H9 (cell line): ENCODE data around the gene SLC12A6. TPM values are rescaled to one million over a fixed set of nuclear protein-coding genes. Genes with fewer than 3 reads are reported as not detected.

Source experiments
- DNase-seq: peaks from one replicate; pipeline ENCODE4 v3.0.0-alpha.2; 2017
- H2AFZ ChIP-seq: one replicate; pipeline ENCODE4 v1.6.1; 2013; ENCODE audit warnings: mild to moderate bottlenecking, low read length, control low read depth, moderate library complexity
- H2AK5ac ChIP-seq: 2 replicates; pipeline ENCODE4 v1.6.1; 2013; ENCODE audit warnings: low read length, control low read depth, mixed read lengths; ENCODE audit not compliant: insufficient read length
- H2BK120ac ChIP-seq: one replicate; pipeline ENCODE4 v1.6.1; 2013; ENCODE audit warnings: low read depth, mild to moderate bottlenecking, low read length, control low read depth, inconsistent platforms; ENCODE audit not compliant: poor library complexity, severe bottlenecking
- H2BK12ac ChIP-seq: 2 replicates; pipeline ENCODE4 v1.6.1; 2013; ENCODE audit warnings: low read length, control low read depth, mixed read lengths, low read depth; ENCODE audit not compliant: insufficient read length
- H2BK15ac ChIP-seq: 2 replicates; pipeline ENCODE4 v1.6.1; 2013; ENCODE audit warnings: low read depth, low read length, control low read depth
- H2BK20ac ChIP-seq: one replicate; pipeline ENCODE4 v1.6.1; 2013; ENCODE audit warnings: low read depth, mild to moderate bottlenecking, low read length, control low read depth, inconsistent platforms; ENCODE audit not compliant: poor library complexity, severe bottlenecking
- H2BK5ac ChIP-seq: 2 replicates; pipeline ENCODE4 v1.6.1; 2013; ENCODE audit warnings: low read length, control low read depth, mixed read lengths; ENCODE audit not compliant: insufficient read length
- H3K14ac ChIP-seq: 2 replicates; pipeline ENCODE4 v1.6.1; 2013; ENCODE audit warnings: low read length, control low read depth; ENCODE audit not compliant: insufficient read depth
- H3K18ac ChIP-seq: 2 replicates; pipeline ENCODE4 v1.6.1; 2013; ENCODE audit warnings: low read depth, mild to moderate bottlenecking, mixed read lengths, low read length, control low read depth; ENCODE audit not compliant: insufficient read length
- H3K23ac ChIP-seq: 2 replicates; pipeline ENCODE4 v1.6.1; 2013; ENCODE audit warnings: low read length, control low read depth, mixed read lengths, low read depth; ENCODE audit not compliant: insufficient read length
- H3K23me2 ChIP-seq: 2 replicates; pipeline ENCODE4 v1.6.1; 2013; ENCODE audit warnings: low read depth, mild to moderate bottlenecking, mixed read lengths, low read length, control low read depth; ENCODE audit not compliant: insufficient read length, poor library complexity, severe bottlenecking
- H3K27ac ChIP-seq: 2 replicates; pipeline ENCODE4 v1.5.1; 2013; ENCODE audit warnings: low read length, control low read depth, mixed read lengths, low read depth; ENCODE audit not compliant: insufficient read length
- H3K27me3 ChIP-seq: 2 replicates; pipeline ENCODE4 v1.6.1; 2013; ENCODE audit warnings: low read length, control low read depth, inconsistent platforms; ENCODE audit not compliant: insufficient read depth
- H3K4ac ChIP-seq: 2 replicates; pipeline ENCODE4 v1.6.1; 2013; ENCODE audit warnings: low read depth, mild to moderate bottlenecking, control low read depth, inconsistent platforms, low read length, moderate library complexity
- H3K4me1 ChIP-seq: 2 replicates; pipeline ENCODE4 v1.6.1; 2013; ENCODE audit warnings: low read length, control low read depth, inconsistent platforms; ENCODE audit not compliant: insufficient read depth
- H3K4me2 ChIP-seq: 2 replicates; pipeline ENCODE4 v1.6.1; 2013; ENCODE audit warnings: low read length, control low read depth, mixed read lengths; ENCODE audit not compliant: insufficient read length, insufficient read depth
- H3K56ac ChIP-seq: 2 replicates; pipeline ENCODE4 v1.6.1; 2013; ENCODE audit warnings: low read depth, mild to moderate bottlenecking, mixed read lengths, low read length, control low read depth; ENCODE audit not compliant: insufficient read length
- H3K79me1 ChIP-seq: 2 replicates; pipeline ENCODE4 v1.6.1; 2013; ENCODE audit warnings: low read depth, mild to moderate bottlenecking, moderate library complexity, low read length, control low read depth, inconsistent platforms; ENCODE audit not compliant: insufficient read depth, poor library complexity, severe bottlenecking
- H3K79me2 ChIP-seq: 2 replicates; pipeline ENCODE4 v1.6.1; 2013; ENCODE audit warnings: low read length, control low read depth, inconsistent platforms; ENCODE audit not compliant: insufficient read depth
- H3K9ac ChIP-seq: 2 replicates; pipeline ENCODE4 v1.6.1; 2013; ENCODE audit warnings: low read length, control low read depth, mixed read lengths; ENCODE audit not compliant: insufficient read length; ENCODE audit errors: extremely low read depth
- H3K9me3 ChIP-seq: one replicate; pipeline ENCODE4 v1.6.1; 2013; ENCODE audit warnings: low read depth, low read length, inconsistent platforms; ENCODE audit not compliant: control insufficient read depth
- H3T11ph ChIP-seq: one replicate; pipeline ENCODE4 v1.6.1; 2013; ENCODE audit warnings: mild to moderate bottlenecking, low read length, control low read depth, inconsistent platforms
- H4K20me1 ChIP-seq: one replicate; pipeline ENCODE4 v1.6.1; 2013; ENCODE audit not compliant: control insufficient read depth, insufficient read length, insufficient read depth
- H4K5ac ChIP-seq: 2 replicates; pipeline ENCODE4 v1.6.1; 2013; ENCODE audit warnings: low read depth, mild to moderate bottlenecking, mixed read lengths, low read length, control low read depth; ENCODE audit not compliant: insufficient read length
- H4K8ac ChIP-seq: replicated peaks from 2 replicates; pipeline ENCODE4 v1.6.1; 2013; ENCODE audit warnings: low read length, control low read depth, mixed read lengths, low read depth; ENCODE audit not compliant: insufficient read length
- H4K91ac ChIP-seq: 2 replicates; pipeline ENCODE4 v1.6.1; 2013; ENCODE audit warnings: low read depth, mild to moderate bottlenecking, moderate library complexity, mixed read lengths, low read length, control low read depth; ENCODE audit not compliant: insufficient read length
- H3K27ac Mint-ChIP-seq, 3 experiments: 2 replicates in 2 of 3; 3 replicates in 1 of 3; pipeline ENCODE4 v1.8.0; 2020 to 2021; ENCODE audit warnings: mixed read lengths in 3 of 3, mild to moderate bottlenecking in 1 of 3, moderate library complexity in 1 of 3
- H3K27me3 Mint-ChIP-seq: 2 replicates; pipeline ENCODE4 v1.8.0; 2021; ENCODE audit warnings: low read depth, mild to moderate bottlenecking, moderate library complexity, mixed read lengths
- H3K36me3 Mint-ChIP-seq, 3 experiments: 2 replicates in 2 of 3; 3 replicates in 1 of 3; pipeline ENCODE4 v1.8.0; 2020 to 2021; ENCODE audit warnings: low read depth in 3 of 3, mixed read lengths in 3 of 3; ENCODE audit not compliant: insufficient read depth in 1 of 3
- H3K4me1 Mint-ChIP-seq, 2 experiments: 2 replicates each; pipeline ENCODE4 v1.8.0; 2020; ENCODE audit warnings: mixed read lengths in 2 of 2
- H3K4me3 Mint-ChIP-seq, 2 experiments: 2 replicates in 1 of 2; 3 replicates in 1 of 2; pipeline ENCODE4 v1.8.0; 2020 to 2021; ENCODE audit warnings: mild to moderate bottlenecking in 2 of 2, mixed read lengths in 2 of 2, moderate library complexity in 1 of 2
- H3K9me3 Mint-ChIP-seq, 2 experiments: 2 replicates in 1 of 2; 3 replicates in 1 of 2; pipeline ENCODE4 v1.8.0; 2020; ENCODE audit warnings: mild to moderate bottlenecking in 2 of 2, mixed read lengths in 2 of 2, moderate library complexity in 1 of 2
- CTCF ChIP-seq: fragments of 200-600 bp; sonication (generic); conservative IDR thresholded peaks from 3 replicates; pipeline ENCODE4 v1.8.0; 2021; ENCODE audit warnings: antibody characterized with exemption, mild to moderate bottlenecking
- total RNA-seq: library from RNA; stranded (reverse); gene quantifications from 2 replicates; pipeline ENCODE4 v1.2.1, GENCODE V29; 2021

The SLC12A6 gene
- total RNA-seq, 1 experiment from 2014 or later: 11.1 TPM

DNA sequence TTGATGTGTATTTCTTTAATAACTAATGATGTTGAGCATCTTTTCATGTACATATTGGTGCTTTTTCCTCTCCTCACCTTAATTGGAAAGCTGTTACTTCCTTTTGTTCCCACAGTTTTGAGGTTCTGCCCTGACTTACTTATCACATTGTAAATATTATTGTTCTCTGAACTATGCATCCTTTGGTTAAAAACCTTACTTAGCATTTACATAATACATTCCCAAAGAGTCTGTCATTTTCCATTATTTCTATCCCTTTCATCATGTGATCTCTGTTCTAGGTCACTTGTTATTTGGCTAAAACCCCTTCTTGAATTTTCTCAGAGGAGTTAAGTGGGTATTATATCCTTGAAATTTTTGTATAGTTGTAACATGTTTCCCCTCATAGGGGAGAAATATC is 33.0 kb downstream of the SLC12A6 start:
- Histone ChIP-seq H2BK12ac (no peak overlapping the region), H4K8ac (no peak overlapping the region), H3K14ac (no peak overlapping the region), H2BK120ac (no peak overlapping the region), H2AFZ (no peak overlapping the region), H3K23me2 (no peaks in the 10 kb centered on the region), H3K27me3 (no peaks in the 10 kb centered on the region), H3K79me1 (no peaks in the 10 kb centered on the region), H3K9ac (no peak overlapping the region), H2AK5ac (no peak overlapping the region), H3K56ac (no peak overlapping the region), H3K27ac (no peak overlapping the region), H3K9me3 (no peaks in the 10 kb centered on the region), H3K79me2 (no peaks in the 10 kb centered on the region), H4K91ac (no peak overlapping the region), H3K4me1 (no peaks in the 10 kb centered on the region), H3T11ph (no peak overlapping the region), H3K4ac (no peak overlapping the region), H4K20me1 (no peaks in the 10 kb centered on the region), H4K5ac (no peak overlapping the region), H2BK5ac (no peak overlapping the region), H3K23ac (no peak overlapping the region), H3K18ac (no peak overlapping the region), H3K4me2 (no peak overlapping the region), H2BK15ac (no peak overlapping the region), H2BK20ac (no peak overlapping the region)
- Mint-ChIP-seq H3K4me1 (peaks cover 2% of the 10 kb centered on the region in 2 experiments; a peak in 2 of 4 replicates), H3K27ac (no peak overlapping the region), H3K27me3 (no peaks in the 10 kb centered on the region), H3K9me3 (peaks cover 0 to 2% of the 10 kb centered on the region in 2 experiments; a peak in 1 of 5 replicates), H3K4me3 (no peak overlapping the region), H3K36me3 (0 out of 7 replicates have a peak, but pooled peaks cover 0 to 1% (median 0%) of the 10 kb centered on the region in 3 experiments)
- no peak for TF ChIP-seq CTCF
- DNase-seq: no peak
